ENCODE data around the gene VWA2.

DNA sequence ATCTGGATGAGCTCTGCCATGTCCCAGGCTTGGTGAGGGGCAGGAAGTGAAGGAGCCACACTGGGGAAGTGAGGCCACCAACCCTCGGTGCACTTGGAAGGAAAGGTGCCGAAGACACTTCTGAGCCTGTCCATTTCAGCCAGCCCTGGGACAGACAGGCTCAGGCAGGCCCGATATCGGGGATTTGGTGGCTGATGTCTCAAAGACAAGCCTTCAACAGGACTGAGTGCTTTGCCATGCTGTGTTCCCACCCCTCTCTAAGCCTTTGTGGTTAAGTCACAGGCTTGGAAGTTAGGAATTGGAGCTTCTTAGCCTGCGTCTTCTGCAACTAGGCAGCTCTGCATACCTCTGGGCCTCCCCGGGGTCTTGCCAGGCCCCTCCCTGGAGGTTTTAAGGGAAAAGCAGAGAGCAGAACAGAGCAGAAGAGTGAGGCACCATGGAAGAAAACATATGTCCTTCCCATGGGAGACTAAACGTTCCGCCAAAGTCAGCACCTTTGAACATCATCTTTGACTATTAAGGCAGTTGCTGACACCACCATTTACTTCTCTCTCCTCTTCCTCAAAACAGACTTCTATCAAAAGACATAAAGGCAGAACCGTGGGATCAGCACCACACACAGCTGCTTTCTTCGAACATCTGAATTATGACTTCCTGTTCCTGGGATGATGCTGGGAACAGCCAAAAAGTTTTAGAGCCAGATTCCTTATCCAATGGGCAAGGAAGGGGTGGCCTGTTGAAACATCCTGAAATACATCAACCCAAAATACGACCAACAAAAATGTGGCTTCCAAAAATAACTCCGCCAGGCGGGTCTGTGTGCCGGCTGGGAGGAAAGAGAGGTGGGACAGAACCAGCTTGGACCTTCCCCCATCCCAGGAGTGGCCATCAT is 93.5 kb downstream of the VWA2 start:
- TF ChIP-seq POLR2AphosphoS5 (IDR thresholded peaks at IDR 0.05) (peak in 1 of 2 donors; percentile 20), EP300 (IDR thresholded peaks at IDR 0.05) (no peak), POLR2A (IDR thresholded peaks at IDR 0.05; ENCODE audit: low read depth) (no peak)
- TF ChIP-seq, protein P1, sequence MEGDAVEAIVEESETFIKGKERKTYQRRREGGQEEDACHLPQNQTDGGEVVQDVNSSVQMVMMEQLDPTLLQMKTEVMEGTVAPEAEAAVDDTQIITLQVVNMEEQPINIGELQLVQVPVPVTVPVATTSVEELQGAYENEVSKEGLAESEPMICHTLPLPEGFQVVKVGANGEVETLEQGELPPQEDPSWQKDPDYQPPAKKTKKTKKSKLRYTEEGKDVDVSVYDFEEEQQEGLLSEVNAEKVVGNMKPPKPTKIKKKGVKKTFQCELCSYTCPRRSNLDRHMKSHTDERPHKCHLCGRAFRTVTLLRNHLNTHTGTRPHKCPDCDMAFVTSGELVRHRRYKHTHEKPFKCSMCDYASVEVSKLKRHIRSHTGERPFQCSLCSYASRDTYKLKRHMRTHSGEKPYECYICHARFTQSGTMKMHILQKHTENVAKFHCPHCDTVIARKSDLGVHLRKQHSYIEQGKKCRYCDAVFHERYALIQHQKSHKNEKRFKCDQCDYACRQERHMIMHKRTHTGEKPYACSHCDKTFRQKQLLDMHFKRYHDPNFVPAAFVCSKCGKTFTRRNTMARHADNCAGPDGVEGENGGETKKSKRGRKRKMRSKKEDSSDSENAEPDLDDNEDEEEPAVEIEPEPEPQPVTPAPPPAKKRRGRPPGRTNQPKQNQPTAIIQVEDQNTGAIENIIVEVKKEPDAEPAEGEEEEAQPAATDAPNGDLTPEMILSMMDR (IDR thresholded peaks at IDR 0.05): no peak
